ENCODE measurements around the gene HEYL. TPM values are rescaled to one million over a fixed set of nuclear protein-coding genes. Genes with fewer than 3 reads are reported as not detected.

HEYL gene
- total RNA-seq, 4 donors from 2014 or later, result 9.4 to 64.0 (median 13.4) TPM

DNA sequence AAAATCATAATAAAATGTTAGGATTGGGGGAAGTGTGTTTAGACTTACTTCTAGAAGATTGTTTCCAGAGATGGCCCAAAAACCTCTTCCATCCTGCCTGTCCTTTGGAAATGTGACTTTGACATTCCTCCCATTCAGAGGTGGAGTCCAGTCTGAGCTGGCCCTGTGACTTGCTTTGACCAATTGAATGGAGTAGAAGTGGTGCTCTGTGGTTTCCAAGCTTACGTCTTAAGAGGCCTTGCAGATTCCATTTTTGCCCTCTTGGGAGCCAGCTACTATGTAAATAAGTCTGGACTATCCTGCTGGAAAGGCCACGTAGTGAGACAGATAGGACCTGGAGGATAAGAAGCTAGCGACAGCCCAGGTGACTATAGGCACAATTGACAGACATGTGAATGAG lies 33.8 kb upstream of the HEYL start:
- Histone ChIP-seq H3K36me3 (no peaks in the 10 kb centered on the region), H3K4me3 (no peak overlapping the region), H3K27me3 (no peaks in the 10 kb centered on the region), H3K9me3 (no peaks in the 10 kb centered on the region), H3K4me1 (no peaks in the 10 kb centered on the region), H3K27ac (no peak overlapping the region)
- intact Hi-C loops (cut with DNase I; ENCODE audit: low total_unique reads), result no loop called here
- TF ChIP-seq, protein P1, sequence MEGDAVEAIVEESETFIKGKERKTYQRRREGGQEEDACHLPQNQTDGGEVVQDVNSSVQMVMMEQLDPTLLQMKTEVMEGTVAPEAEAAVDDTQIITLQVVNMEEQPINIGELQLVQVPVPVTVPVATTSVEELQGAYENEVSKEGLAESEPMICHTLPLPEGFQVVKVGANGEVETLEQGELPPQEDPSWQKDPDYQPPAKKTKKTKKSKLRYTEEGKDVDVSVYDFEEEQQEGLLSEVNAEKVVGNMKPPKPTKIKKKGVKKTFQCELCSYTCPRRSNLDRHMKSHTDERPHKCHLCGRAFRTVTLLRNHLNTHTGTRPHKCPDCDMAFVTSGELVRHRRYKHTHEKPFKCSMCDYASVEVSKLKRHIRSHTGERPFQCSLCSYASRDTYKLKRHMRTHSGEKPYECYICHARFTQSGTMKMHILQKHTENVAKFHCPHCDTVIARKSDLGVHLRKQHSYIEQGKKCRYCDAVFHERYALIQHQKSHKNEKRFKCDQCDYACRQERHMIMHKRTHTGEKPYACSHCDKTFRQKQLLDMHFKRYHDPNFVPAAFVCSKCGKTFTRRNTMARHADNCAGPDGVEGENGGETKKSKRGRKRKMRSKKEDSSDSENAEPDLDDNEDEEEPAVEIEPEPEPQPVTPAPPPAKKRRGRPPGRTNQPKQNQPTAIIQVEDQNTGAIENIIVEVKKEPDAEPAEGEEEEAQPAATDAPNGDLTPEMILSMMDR (IDR thresholded peaks at IDR 0.05), result no peak
- no peak for TF ChIP-seq POLR2A (IDR thresholded peaks at IDR 0.05)
- DNase-seq, result no peak

DNA sequence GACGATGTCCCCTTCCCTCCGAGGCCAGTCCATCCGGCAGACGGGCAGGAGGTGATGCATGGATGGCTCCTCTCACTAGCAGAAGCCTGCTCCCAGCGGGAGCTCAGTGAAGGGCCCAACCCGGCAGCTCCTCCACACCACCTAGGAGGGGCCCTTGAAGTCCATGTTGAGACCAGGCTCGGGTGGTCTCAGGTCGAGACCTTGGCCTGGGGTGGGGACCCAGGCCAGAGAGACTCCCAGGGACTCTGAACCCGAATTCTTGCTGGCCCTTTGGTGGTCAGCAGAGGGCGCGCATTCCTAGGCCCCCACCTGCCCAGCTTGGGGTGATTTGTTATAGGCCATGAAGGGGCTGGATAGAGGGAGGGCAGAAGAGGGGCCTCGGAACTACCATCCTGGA lies 33.1 kb upstream of the HEYL start:
- Histone ChIP-seq H3K36me3 (no peaks in the 10 kb centered on the region), H3K4me1 (no peaks in the 10 kb centered on the region), H3K27me3 (no peaks in the 10 kb centered on the region), H3K4me3 (peak overlapping the region in 1 of 2 donors; percentile 42), H3K9me3 (no peaks in the 10 kb centered on the region), H3K27ac (no peak overlapping the region)
- no peak for TF ChIP-seq POLR2A (IDR thresholded peaks at IDR 0.05)
- TF ChIP-seq, protein P1 (IDR thresholded peaks at IDR 0.05), result peak in 1 of 4 experiments; percentile 9
- DNase-seq, result no peak
- intact Hi-C loops (cut with DNase I; ENCODE audit: low total_unique reads), result no loop called here

- no peak for DNase-seq
- Histone ChIP-seq H3K27me3 (no peaks in the 10 kb centered on the region), H3K36me3 (no peaks in the 10 kb centered on the region), H3K27ac (no peak within 1 kb of the TSS), H3K9me3 (no peaks in the 10 kb centered on the region), H3K4me1 (no peaks in the 10 kb centered on the region), H3K4me3 (peak within 1 kb of the TSS; percentile 24 to 42)
- TF ChIP-seq, protein P1 (IDR thresholded peaks at IDR 0.05), result no peak
- no peak for TF ChIP-seq POLR2A (IDR thresholded peaks at IDR 0.05)
- intact Hi-C loops (cut with DNase I; ENCODE audit: low total_unique reads), result no loop called here
Measured at GRCh38 chr1:39671793-39672550, 32.5 kb upstream of the HEYL start, which contains the start of gene NT5C1A. TSS of gene NT5C1A (minus strand) at chr1:39672107. CDS start at chr1:39672038, 69 bp downstream.

- peak in 1 of 2 donors; percentile 55 for DNase-seq
- TF ChIP-seq, protein P1 (IDR thresholded peaks at IDR 0.05), result no peak
- no peak for TF ChIP-seq POLR2A (IDR thresholded peaks at IDR 0.05)
- intact Hi-C loops (cut with DNase I; ENCODE audit: low total_unique reads), result no loop called here
- Histone ChIP-seq H3K4me3 (peak overlapping the region; percentile 24 to 42), H3K9me3 (no peaks in the 10 kb centered on the region), H3K4me1 (no peaks in the 10 kb centered on the region), H3K27me3 (no peaks in the 10 kb centered on the region), H3K27ac (no peak overlapping the region), H3K36me3 (no peaks in the 10 kb centered on the region)
Measured at GRCh38 chr1:39671433-39671792, 32.0 kb upstream of the HEYL start.

GRCh38 chr1:39670689-39671088 lies 31.2 kb upstream of the HEYL start:
- Histone ChIP-seq H3K27me3 (no peaks in the 10 kb centered on the region), H3K9me3 (no peaks in the 10 kb centered on the region), H3K27ac (no peak overlapping the region), H3K36me3 (no peaks in the 10 kb centered on the region), H3K4me3 (no peak overlapping the region), H3K4me1 (no peaks in the 10 kb centered on the region)
- no peak for DNase-seq
- intact Hi-C loops (cut with DNase I; ENCODE audit: low total_unique reads), result no loop called here
- TF ChIP-seq, protein P1 (IDR thresholded peaks at IDR 0.05), result no peak
- no peak for TF ChIP-seq POLR2A (IDR thresholded peaks at IDR 0.05)
